Sigmoid colon (tissue), 7 donors: Measurements from ENCODE around the gene FGD3. TPM values are rescaled to one million over a fixed set of nuclear protein-coding genes. Genes with fewer than 3 reads are reported as not detected.
A peak's percentile ranks its signal among the peaks of the same experiment; 100 is the strongest.

Experiments
- DNase-seq: peaks from one replicate; pipeline ENCODE4 v3.0.0-alpha.2; 2019
- H3K27ac ChIP-seq, 4 donors: fragments of 200-600 bp; sonication (generic); one replicate each; pipeline ENCODE4 v1.5.1; 2016 to 2019; ENCODE audit warnings: mild to moderate bottlenecking in 1 of 4
- H3K27me3 ChIP-seq, 3 donors: fragments of 200-600 bp; sonication (generic); one replicate each; pipeline ENCODE4 v1.5.1; 2019; ENCODE audit warnings: mild to moderate bottlenecking in 1 of 3
- H3K36me3 ChIP-seq, 4 donors: fragments of 200-600 bp; sonication (generic); one replicate each; pipeline ENCODE4 v1.5.1; 2016 to 2019
- H3K4me1 ChIP-seq, 4 donors: fragments of 200-600 bp; sonication (generic); one replicate each; pipeline ENCODE4 v1.5.1; 2017 to 2019
- H3K4me3 ChIP-seq, 4 donors: fragments of 200-600 bp; sonication (generic); one replicate each; pipeline ENCODE4 v1.5.1; 2017 to 2019; ENCODE audit warnings: mild to moderate bottlenecking in 2 of 4, moderate library complexity in 1 of 4
- H3K9me3 ChIP-seq, 4 donors: fragments of 200-600 bp in 3 of 4; sonication (generic) in 3 of 4; one replicate each; pipeline versions ENCODE4 v1.5.1 to v1.6.1; 2013 to 2019
- EP300 ChIP-seq, 4 donors: sonication (generic); formaldehyde crosslinking; IDR thresholded peaks; one replicate each; pipeline ENCODE4 v1.6.1; 2017; ENCODE audit warnings: antibody characterized with exemption in 4 of 4
- POLR2A ChIP-seq, 2 donors: fragments of 450-650 bp; IDR thresholded peaks; one replicate each; pipeline ENCODE4 v1.6.1; 2016; ENCODE audit warnings: antibody characterized with exemption in 2 of 2, mild to moderate bottlenecking in 2 of 2, moderate library complexity in 2 of 2
- POLR2AphosphoS5 ChIP-seq, 4 donors: sonication (generic); formaldehyde crosslinking; IDR thresholded peaks; one replicate each; pipeline ENCODE4 v1.6.1; 2017; ENCODE audit warnings: antibody characterized with exemption in 4 of 4
- WGBS, 2 donors: extraction: QIAGEN DNeasy Blood & Tissue Kit; methylation state at CpG; one replicate each; pipeline ENCODE4 v1.1.7; 2013; 5-methylcytosine and 5-hydroxymethylcytosine counted together
- intact Hi-C: fragments of 100-400 bp; cut with DNase I; formaldehyde crosslinking; loops from one replicate; pipeline ENCODE4 v1.15.1; 2023
- polyA plus RNA-seq, 3 donors: library from polyadenylated mRNA; stranded (reverse); fragments of 200-250 nt; gene quantifications; one replicate each; pipeline ENCODE4 v1.2.3, GENCODE V29; 2013
- total RNA-seq, 4 donors: library from RNA; depleted of rRNA; stranded (reverse); fragments of >200 nt; gene quantifications; one replicate each; pipeline ENCODE4 v1.1.0, GENCODE V29; 2016
- TF ChIP-seq, protein P1 (sequence below), 4 experiments: fragments of 450-650 bp in 3 of 4; fragments of 200-600 bp in 1 of 4; IDR thresholded peaks; one replicate each; pipeline ENCODE4 v1.5.1; 2016 to 2019; ENCODE audit warnings: antibody characterized with exemption in 4 of 4, mild to moderate bottlenecking in 3 of 4, moderate library complexity in 2 of 4
- donor health status: healthy with polysubstance abuse.
- donor health status: Bipolar disorder and iron deficiency.
- donor health status: healthy.

The FGD3 gene
- total and polyA plus RNA-seq, 7 donors = 1.8 to 18.0 (median 3.7) TPM

- DNase-seq = no peak
- peaks cover 0 to 3% (median 0%) of the 10 kb centered on the region in 4 donors for H3K9me3 ChIP-seq
- no peaks in the 10 kb centered on the region for H3K36me3 ChIP-seq
- WGBS, 2 donors = 90% methylated on average over 3 of the region's 3 CpGs
- intact Hi-C loops = no loop called here
- no peak overlapping the region for H3K4me3 ChIP-seq
- H3K27ac ChIP-seq = no peak overlapping the region
- no peaks in the 10 kb centered on the region for H3K27me3 ChIP-seq
- no peaks in the 10 kb centered on the region for H3K4me1 ChIP-seq
- TF ChIP-seq POLR2AphosphoS5 (IDR thresholded peaks at IDR 0.05) (no peak), POLR2A (IDR thresholded peaks at IDR 0.05) (no peak), EP300 (IDR thresholded peaks at IDR 0.05) (no peak)
- TF ChIP-seq, protein P1, sequence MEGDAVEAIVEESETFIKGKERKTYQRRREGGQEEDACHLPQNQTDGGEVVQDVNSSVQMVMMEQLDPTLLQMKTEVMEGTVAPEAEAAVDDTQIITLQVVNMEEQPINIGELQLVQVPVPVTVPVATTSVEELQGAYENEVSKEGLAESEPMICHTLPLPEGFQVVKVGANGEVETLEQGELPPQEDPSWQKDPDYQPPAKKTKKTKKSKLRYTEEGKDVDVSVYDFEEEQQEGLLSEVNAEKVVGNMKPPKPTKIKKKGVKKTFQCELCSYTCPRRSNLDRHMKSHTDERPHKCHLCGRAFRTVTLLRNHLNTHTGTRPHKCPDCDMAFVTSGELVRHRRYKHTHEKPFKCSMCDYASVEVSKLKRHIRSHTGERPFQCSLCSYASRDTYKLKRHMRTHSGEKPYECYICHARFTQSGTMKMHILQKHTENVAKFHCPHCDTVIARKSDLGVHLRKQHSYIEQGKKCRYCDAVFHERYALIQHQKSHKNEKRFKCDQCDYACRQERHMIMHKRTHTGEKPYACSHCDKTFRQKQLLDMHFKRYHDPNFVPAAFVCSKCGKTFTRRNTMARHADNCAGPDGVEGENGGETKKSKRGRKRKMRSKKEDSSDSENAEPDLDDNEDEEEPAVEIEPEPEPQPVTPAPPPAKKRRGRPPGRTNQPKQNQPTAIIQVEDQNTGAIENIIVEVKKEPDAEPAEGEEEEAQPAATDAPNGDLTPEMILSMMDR (IDR thresholded peaks at IDR 0.05) = no peak
Observed at GRCh38 chr9:92984976-92985375, 37.7 kb downstream of the FGD3 start.

DNA sequence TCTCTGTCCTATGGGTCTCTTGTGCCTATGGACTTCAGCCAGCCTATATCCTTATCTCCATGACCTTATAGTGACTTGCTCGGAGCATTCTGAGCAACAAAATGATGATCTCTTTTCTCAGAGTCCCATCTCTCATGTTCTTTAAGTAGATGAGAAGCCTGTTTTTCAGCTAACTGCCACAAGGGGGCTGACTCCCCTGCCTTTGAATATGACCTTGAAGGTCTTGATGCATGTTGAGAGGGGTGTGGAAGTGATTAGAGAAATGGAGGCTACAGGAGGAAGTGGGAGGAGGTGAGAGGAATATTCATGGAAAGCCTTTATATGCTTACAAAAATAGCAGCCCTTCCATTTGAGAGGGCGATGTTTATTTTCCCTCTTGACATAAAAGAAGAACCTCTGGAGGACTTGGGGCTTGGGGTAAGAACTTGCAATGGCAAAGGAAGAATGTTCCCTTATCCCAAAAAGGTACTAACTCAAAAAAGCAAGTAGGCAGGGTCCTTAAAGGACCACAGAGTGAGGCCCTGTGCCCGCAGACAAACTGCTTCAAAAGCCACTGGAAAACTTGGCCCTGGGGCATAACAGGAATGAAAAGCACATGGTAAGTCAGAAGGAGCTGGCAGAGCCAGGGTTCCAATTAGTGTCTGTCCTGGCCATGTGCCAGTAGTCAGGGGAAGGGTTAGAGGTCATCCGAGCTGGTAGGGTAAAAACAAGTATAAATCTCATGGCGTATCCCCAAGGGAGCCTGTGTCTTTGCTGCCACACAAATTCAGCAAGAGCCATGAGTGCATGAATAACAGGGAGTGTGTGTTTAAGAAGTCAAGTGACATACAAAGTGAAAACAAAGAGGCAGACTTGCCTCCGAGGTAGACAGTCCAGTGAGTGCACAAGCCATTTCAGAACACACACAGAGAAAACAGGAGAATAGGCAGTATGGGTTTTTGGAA is 39.1 kb downstream of the FGD3 start:
- H3K4me1 ChIP-seq = no peaks in the 10 kb centered on the region
- WGBS, 2 donors = 82 to 84% methylated on average over 6 of the region's 6 CpGs
- DNase-seq = no peak
- no peak overlapping the region for H3K27ac ChIP-seq
- H3K36me3 ChIP-seq = no peaks in the 10 kb centered on the region
- no peaks in the 10 kb centered on the region for H3K27me3 ChIP-seq
- TF ChIP-seq, protein P1 (IDR thresholded peaks at IDR 0.05) = peak in 1 of 4 experiments; percentile 21
- no peak for TF ChIP-seq POLR2A (IDR thresholded peaks at IDR 0.05)
- TF ChIP-seq POLR2AphosphoS5 (IDR thresholded peaks at IDR 0.05) = no peak
- no peak for TF ChIP-seq EP300 (IDR thresholded peaks at IDR 0.05)
- H3K9me3 ChIP-seq = peaks cover 0 to 3% (median 0%) of the 10 kb centered on the region in 4 donors
- H3K4me3 ChIP-seq = no peak overlapping the region
- intact Hi-C loops = no loop called here

- 96 to 97% methylated on average over 1 of the region's 1 CpG for WGBS, 2 donors
- Histone ChIP-seq H3K4me1 (no peaks in the 10 kb centered on the region), H3K36me3 (no peaks in the 10 kb centered on the region), H3K4me3 (no peak overlapping the region), H3K27me3 (no peaks in the 10 kb centered on the region), H3K9me3 (peaks cover 0 to 3% (median 0%) of the 10 kb centered on the region in 4 donors), H3K27ac (no peak overlapping the region)
- no peak for DNase-seq
- intact Hi-C loops = no loop called here
- TF ChIP-seq POLR2A (IDR thresholded peaks at IDR 0.05) (no peak), POLR2AphosphoS5 (IDR thresholded peaks at IDR 0.05) (no peak), EP300 (IDR thresholded peaks at IDR 0.05) (no peak)
- TF ChIP-seq, protein P1 (IDR thresholded peaks at IDR 0.05) = no peak
Observed at GRCh38 chr9:92988215-92988768, 41.0 kb downstream of the FGD3 start.

DNA sequence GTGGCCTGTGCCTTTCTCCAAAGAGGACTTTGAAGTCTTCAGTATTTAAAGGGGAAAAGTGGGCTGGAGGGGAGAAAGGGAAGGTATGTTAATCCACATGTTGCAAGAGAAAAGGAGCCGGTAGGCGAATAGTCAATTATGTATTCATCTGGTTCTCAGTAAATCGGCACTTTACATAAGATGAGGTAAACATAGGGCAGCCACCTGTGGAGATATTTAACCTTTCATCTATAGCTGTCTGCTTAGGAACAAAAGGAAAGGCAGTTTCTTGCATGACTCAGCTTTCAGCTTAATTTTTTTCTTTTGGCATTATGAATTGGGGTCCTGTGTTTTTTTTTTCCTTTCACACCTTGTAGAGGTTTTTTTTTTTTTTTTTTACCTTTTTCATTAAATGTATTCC is 42.2 kb downstream of the FGD3 start:
- Histone ChIP-seq H3K27ac (no peak overlapping the region), H3K4me3 (no peak overlapping the region), H3K36me3 (no peaks in the 10 kb centered on the region), H3K4me1 (no peaks in the 10 kb centered on the region), H3K9me3 (no peaks in the 10 kb centered on the region), H3K27me3 (no peaks in the 10 kb centered on the region)
- 56 to 57% methylated on average over 3 of the region's 3 CpGs for WGBS, 2 donors
- TF ChIP-seq POLR2A (IDR thresholded peaks at IDR 0.05) = no peak
- TF ChIP-seq EP300 (IDR thresholded peaks at IDR 0.05) = no peak
- TF ChIP-seq, protein P1 (IDR thresholded peaks at IDR 0.05) = no peak
- TF ChIP-seq POLR2AphosphoS5 (IDR thresholded peaks at IDR 0.05) = no peak
- no peak for DNase-seq
- intact Hi-C loops = no loop called here
